ENCODE results near the gene PUS1. TPM values are rescaled to one million over a fixed set of nuclear protein-coding genes. Genes with fewer than 3 reads are reported as not detected.

The PUS1 gene
- total RNA-seq, 4 donors from 2014 or later, result 10.9 to 23.6 (median 16.4) TPM

DNA sequence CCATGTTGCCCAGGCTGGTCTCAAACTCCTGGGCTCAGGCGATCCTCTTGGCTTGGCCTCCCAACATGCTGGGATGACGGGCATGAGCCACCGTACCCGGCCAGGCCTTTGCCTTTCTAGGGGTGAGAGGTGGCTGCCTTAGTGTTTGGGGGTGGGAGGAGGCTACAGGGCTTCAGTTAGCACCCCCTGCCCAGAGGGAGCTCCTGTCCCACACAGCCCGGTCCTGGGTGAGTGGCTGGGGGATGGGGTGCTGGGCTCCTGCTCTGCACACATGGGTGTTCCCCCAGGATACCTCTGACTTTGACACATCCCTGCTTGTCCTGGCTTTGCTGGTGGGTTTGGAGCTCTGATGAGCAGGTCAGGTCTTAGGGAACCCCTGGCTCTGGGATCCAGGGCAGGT, 24.7 kb upstream of the PUS1 start:
- TF ChIP-seq, protein P1, sequence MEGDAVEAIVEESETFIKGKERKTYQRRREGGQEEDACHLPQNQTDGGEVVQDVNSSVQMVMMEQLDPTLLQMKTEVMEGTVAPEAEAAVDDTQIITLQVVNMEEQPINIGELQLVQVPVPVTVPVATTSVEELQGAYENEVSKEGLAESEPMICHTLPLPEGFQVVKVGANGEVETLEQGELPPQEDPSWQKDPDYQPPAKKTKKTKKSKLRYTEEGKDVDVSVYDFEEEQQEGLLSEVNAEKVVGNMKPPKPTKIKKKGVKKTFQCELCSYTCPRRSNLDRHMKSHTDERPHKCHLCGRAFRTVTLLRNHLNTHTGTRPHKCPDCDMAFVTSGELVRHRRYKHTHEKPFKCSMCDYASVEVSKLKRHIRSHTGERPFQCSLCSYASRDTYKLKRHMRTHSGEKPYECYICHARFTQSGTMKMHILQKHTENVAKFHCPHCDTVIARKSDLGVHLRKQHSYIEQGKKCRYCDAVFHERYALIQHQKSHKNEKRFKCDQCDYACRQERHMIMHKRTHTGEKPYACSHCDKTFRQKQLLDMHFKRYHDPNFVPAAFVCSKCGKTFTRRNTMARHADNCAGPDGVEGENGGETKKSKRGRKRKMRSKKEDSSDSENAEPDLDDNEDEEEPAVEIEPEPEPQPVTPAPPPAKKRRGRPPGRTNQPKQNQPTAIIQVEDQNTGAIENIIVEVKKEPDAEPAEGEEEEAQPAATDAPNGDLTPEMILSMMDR (IDR thresholded peaks at IDR 0.05), result no peak
- no peak for TF ChIP-seq POLR2A (IDR thresholded peaks at IDR 0.05)
- Histone ChIP-seq H3K36me3 (peaks cover 15 to 19% of the 10 kb centered on the region in 2 donors), H3K4me1 (peaks cover 10 to 30% of the 10 kb centered on the region in 2 donors), H3K27ac (no peak overlapping the region), H3K9me3 (no peaks in the 10 kb centered on the region), H3K27me3 (no peaks in the 10 kb centered on the region), H3K4me3 (replicated peaks in 1 of 3) (no peak overlapping the region)
- intact Hi-C loops (cut with DNase I), result no loop called here
- 83 to 98% methylated on average over 4 to 5 of the region's 5 CpGs for WGBS, 2 donors
- DNase-seq, result no peak

DNA sequence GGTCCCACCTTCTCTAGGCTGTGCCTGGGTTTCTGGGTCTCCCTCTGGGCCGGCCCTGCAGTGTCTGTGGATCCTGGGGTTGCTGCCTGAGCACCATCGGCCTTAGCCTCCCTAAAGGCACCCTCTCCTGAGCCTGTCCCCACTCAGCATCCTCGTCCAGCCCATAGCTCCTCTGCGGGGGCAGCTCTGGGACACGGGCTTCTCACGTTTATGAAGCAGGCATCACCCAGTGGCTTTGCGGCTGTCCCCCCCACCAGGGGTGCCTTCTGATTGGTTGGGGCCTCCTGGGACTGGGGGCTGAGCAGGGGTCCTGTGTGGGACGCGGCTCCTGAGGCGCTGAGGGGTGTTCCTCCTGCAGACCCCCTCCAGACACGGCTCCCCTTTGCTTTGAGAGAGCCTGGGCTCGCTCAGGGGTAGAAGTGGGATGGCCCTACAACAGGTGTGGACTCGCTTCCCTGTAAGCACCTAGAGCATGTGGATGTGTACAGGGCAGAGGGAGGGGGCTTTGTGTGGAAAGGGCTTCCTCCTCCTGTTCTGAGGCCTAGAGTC, 23.9 kb upstream of the PUS1 start:
- WGBS, 2 donors, result 94 to 100% methylated on average over 6 to 11 of the region's 13 CpGs
- no peak overlapping the region for H3K4me3 ChIP-seq (replicated peaks in 1 of 3)
- TF ChIP-seq, protein P1 (IDR thresholded peaks at IDR 0.05), result no peak
- no peak for TF ChIP-seq POLR2A (IDR thresholded peaks at IDR 0.05)
- no peak for DNase-seq
- no peaks in the 10 kb centered on the region for H3K9me3 ChIP-seq
- H3K4me1 ChIP-seq, result peaks cover 10 to 30% of the 10 kb centered on the region in 2 donors
- no peaks in the 10 kb centered on the region for H3K27me3 ChIP-seq
- H3K27ac ChIP-seq, result no peak overlapping the region
- peaks cover 23 to 27% of the 10 kb centered on the region in 2 donors for H3K36me3 ChIP-seq
- intact Hi-C loops (cut with DNase I), result no loop called here

DNA sequence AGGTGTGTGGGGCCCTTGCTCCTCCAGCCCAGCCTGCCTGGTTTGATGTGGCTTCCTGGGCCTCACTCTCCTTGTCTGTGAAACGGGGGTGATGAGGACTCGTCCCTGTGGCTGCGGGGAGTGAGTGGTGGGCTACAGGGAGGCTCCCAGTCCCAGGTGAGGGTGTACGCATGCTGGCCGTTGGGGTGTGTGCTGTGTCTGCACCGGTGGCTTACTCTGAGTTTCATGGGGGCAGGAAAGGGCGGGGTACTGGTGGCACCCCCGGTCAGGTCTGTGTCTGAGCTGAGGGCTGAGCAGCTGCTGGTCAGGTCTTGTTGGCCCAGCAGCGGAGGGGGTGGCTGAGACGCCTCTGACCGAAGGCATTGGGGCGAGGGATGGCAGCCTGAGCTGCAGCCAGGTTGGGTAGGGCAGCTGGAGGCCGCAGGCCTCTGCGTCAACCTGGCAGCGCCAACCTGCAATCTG, 23.4 kb upstream of the PUS1 start:
- no peak for DNase-seq
- TF ChIP-seq, protein P1 (IDR thresholded peaks at IDR 0.05), result no peak
- TF ChIP-seq POLR2A (IDR thresholded peaks at IDR 0.05), result no peak
- Histone ChIP-seq H3K4me3 (replicated peaks in 1 of 3) (no peak overlapping the region), H3K27me3 (no peaks in the 10 kb centered on the region), H3K36me3 (peaks cover 25 to 32% of the 10 kb centered on the region in 2 donors), H3K9me3 (no peaks in the 10 kb centered on the region), H3K4me1 (peaks cover 10 to 25% of the 10 kb centered on the region in 2 donors), H3K27ac (no peak overlapping the region)
- intact Hi-C loops (cut with DNase I), result no loop called here
- 93 to 95% methylated on average over 6 to 14 of the region's 15 CpGs for WGBS, 2 donors

DNA sequence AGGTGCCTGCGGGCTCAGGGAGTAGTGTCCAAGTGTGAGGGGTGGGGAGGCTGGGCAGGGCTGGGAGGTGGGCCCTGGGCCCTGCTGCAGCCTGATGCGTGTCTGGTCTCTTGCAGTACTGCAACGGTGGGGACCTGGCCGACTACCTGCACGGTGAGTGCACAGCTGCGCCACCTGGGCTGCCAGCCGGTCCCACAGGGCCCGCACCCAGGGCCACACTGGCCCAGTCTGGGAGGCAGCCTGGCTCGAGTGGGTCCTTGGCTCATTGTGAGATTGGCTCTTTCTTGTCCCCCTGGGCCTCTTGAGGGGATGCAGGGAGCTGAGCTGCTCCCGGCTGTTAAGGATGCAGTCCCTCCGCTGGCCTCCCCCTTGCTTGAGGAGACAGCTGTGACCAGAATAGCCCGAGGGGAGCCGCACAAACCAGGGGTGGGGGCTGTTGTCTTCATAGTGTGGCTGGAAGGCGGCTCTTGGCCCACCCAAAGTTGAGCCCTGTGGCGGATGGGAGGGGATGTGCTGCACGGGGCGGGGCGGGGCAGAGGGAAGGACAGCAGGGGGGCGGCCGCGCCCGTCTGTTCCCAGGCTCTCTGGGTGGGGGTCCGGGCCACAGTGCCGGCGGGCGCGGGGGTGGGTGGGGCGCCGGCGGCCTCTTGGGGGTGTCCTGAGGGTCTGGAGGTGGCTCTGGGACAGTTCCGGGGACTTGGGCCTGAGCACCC, 21.5 kb upstream of the PUS1 start:
- WGBS, 2 donors, result 91 to 93% methylated on average over 13 to 19 of the region's 31 CpGs
- Histone ChIP-seq H3K4me3 (replicated peaks in 1 of 3) (no peak overlapping the region), H3K27me3 (no peaks in the 10 kb centered on the region), H3K27ac (no peak overlapping the region), H3K4me1 (peaks cover 2 to 17% of the 10 kb centered on the region in 2 donors), H3K9me3 (no peaks in the 10 kb centered on the region), H3K36me3 (peaks cover 44 to 46% of the 10 kb centered on the region in 2 donors)
- intact Hi-C loops (cut with DNase I), result no loop called here
- no peak for TF ChIP-seq POLR2A (IDR thresholded peaks at IDR 0.05)
- TF ChIP-seq, protein P1 (IDR thresholded peaks at IDR 0.05), result no peak
- DNase-seq, result no peak
